Spleen (tissue), 11 donors: ENCODE data around the gene MANEAL. TPM values are rescaled to one million over a fixed set of nuclear protein-coding genes. Genes with fewer than 3 reads are reported as not detected.

ENCODE experiments used
- DNase-seq: peaks from one replicate; pipeline ENCODE4 v3.0.0-alpha.2; 2020
- H3K27ac ChIP-seq, 8 donors: fragments of 200-600 bp; sonication (generic) in 7 of 8; 1 replicate in 4 of 8; 2 replicates in 4 of 8; pipeline versions ENCODE4 v1.5.0 to v1.8.0; 2016 to 2021; ENCODE audit warnings: inconsistent platforms in 4 of 8, mild to moderate bottlenecking in 4 of 8, moderate library complexity in 1 of 8
- H3K27me3 ChIP-seq, 7 donors: fragments of 200-600 bp; sonication (generic) in 6 of 7; replicated peaks in 1 of 7; 1 replicate in 4 of 7; 2 replicates in 3 of 7; pipeline versions ENCODE4 v1.5.0 to v1.8.0; 2016 to 2021; ENCODE audit warnings: inconsistent platforms in 3 of 7, mild to moderate bottlenecking in 1 of 7
- H3K36me3 ChIP-seq, 6 donors: fragments of 200-600 bp; sonication (generic) in 5 of 6; 1 replicate in 4 of 6; 2 replicates in 2 of 6; pipeline versions ENCODE4 v1.5.0 to v1.8.0; 2016 to 2021; ENCODE audit warnings: inconsistent platforms in 2 of 6
- H3K4me1 ChIP-seq, 6 donors: fragments of 200-600 bp; sonication (generic) in 5 of 6; 1 replicate in 3 of 6; 2 replicates in 3 of 6; pipeline versions ENCODE4 v1.5.0 to v1.8.0; 2016 to 2021; ENCODE audit warnings: inconsistent platforms in 3 of 6
- H3K4me3 ChIP-seq, 8 donors: fragments of 200-600 bp; sonication (generic) in 7 of 8; 1 replicate in 4 of 8; 2 replicates in 4 of 8; pipeline versions ENCODE4 v1.5.0 to v1.8.0; 2016 to 2021; ENCODE audit warnings: inconsistent platforms in 4 of 8, mild to moderate bottlenecking in 4 of 8, moderate library complexity in 2 of 8
- H3K9me3 ChIP-seq, 8 donors: fragments of 200-600 bp; sonication (generic) in 7 of 8; 1 replicate in 4 of 8; 2 replicates in 4 of 8; pipeline versions ENCODE4 v1.5.0 to v1.8.0; 2016 to 2021; ENCODE audit warnings: inconsistent platforms in 4 of 8
- CTCF ChIP-seq, 11 experiments: fragments of 200-600 bp in 7 of 11; fragments of 450-650 bp in 4 of 11; sonication (generic) in 4 of 11; IDR thresholded peaks in 8 of 11; conservative IDR thresholded peaks in 3 of 11; 1 replicate in 7 of 11; 2 replicates in 4 of 11; pipeline versions ENCODE4 v1.4.0 to v1.8.0; 2016 to 2021; ENCODE audit warnings: antibody characterized with exemption in 11 of 11, inconsistent platforms in 4 of 11, mild to moderate bottlenecking in 1 of 11
- POLR2A ChIP-seq, 3 donors: fragments of 450-650 bp; IDR thresholded peaks; one replicate each; pipeline ENCODE4 v1.5.1; 2017; ENCODE audit warnings: antibody characterized with exemption in 3 of 3, mild to moderate bottlenecking in 1 of 3
- POLR2AphosphoS5 ChIP-seq, 3 donors: sonication (generic); formaldehyde crosslinking; IDR thresholded peaks; one replicate each; pipeline ENCODE4 v1.5.1; 2017; ENCODE audit warnings: antibody characterized with exemption in 3 of 3
- WGBS, 5 donors: extraction: QIAGEN DNeasy Blood & Tissue Kit in 3 of 5; methylation state at CpG; one replicate each; pipeline versions ENCODE4 v1.1.5 to v1.1.7; 2013 to 2018; 5-methylcytosine and 5-hydroxymethylcytosine counted together
- intact Hi-C: fragments of 100-400 bp; cut with DNase I; formaldehyde crosslinking; loops from one replicate; pipeline ENCODE4 v1.15.0; 2023; ENCODE audit warnings: low total_unique reads
- polyA plus RNA-seq, 3 donors: library from polyadenylated mRNA; stranded (reverse); fragments of 200-250 nt; gene quantifications; one replicate each; pipeline ENCODE4 v1.2.1, GENCODE V29; 2013
- total RNA-seq, 7 donors: library from RNA; depleted of rRNA in 3 of 7; stranded (reverse); fragments of >200 nt in 3 of 7; fragmentation: NEBNext Ultra II Directional in 4 of 7; extraction: Animal tissue kit (Norgen Biotek cat#: 25700) in 4 of 7; gene quantifications; one replicate each; pipeline versions ENCODE4 v1.1.0 to v1.2.1, GENCODE V29; 2016 to 2021
- donor health status: healthy with polysubstance abuse.
- donor health status: DM: no; HTN: no; CAD: no; lungs with moderate emphysema.
- donor health status: DM: no; HTN: no; CAD: no.
- donor health status: Bipolar disorder and iron deficiency.
- donor health status: healthy.
- donor health status: DM: no; HTN: no; CAD: no.
- donor health status: DM: yes; HTN: yes; CAD: no.

MANEAL gene
- total and polyA plus RNA-seq, 10 donors = 1.4 to 9.2 (median 2.3) TPM

GRCh38 chr1:37831109-37831508 is 37.5 kb downstream of the MANEAL start:
- Histone ChIP-seq H3K9me3 (no peaks in the 10 kb centered on the region), H3K4me3 (no peak overlapping the region), H3K27me3 (no peaks in the 10 kb centered on the region), H3K36me3 (peaks cover 8 to 100% (median 84%) of the 10 kb centered on the region in 6 donors), H3K4me1 (peaks cover 0 to 4% (median 0%) of the 10 kb centered on the region in 6 donors), H3K27ac (no peak overlapping the region)
- DNase-seq = no peak
- intact Hi-C loops = no loop called here
- TF ChIP-seq POLR2A (IDR thresholded peaks at IDR 0.05) = no peak
- 95 to 96% (median 95%) methylated on average over 4 of the region's 4 CpGs for WGBS, 5 donors

GRCh38 chr1:37831809-37832208 is 38.2 kb downstream of the MANEAL start:
- peaks cover 8 to 100% (median 85%) of the 10 kb centered on the region in 6 donors for H3K36me3 ChIP-seq
- 96 to 98% (median 97%) methylated on average over 2 of the region's 2 CpGs for WGBS, 5 donors
- TF ChIP-seq POLR2A (IDR thresholded peaks at IDR 0.05) = no peak
- TF ChIP-seq CTCF (IDR thresholded peaks at IDR 0.05 in 8 of 11, conservative IDR thresholded peaks at IDR 0.05 in 3 of 11) = no peak
- TF ChIP-seq POLR2AphosphoS5 (IDR thresholded peaks at IDR 0.05) = no peak
- no peak overlapping the region for H3K27ac ChIP-seq
- H3K4me1 ChIP-seq = no peaks in the 10 kb centered on the region
- H3K4me3 ChIP-seq = no peak overlapping the region
- no peak for DNase-seq
- H3K27me3 ChIP-seq = no peaks in the 10 kb centered on the region
- H3K9me3 ChIP-seq = no peaks in the 10 kb centered on the region
- intact Hi-C loops = no loop called here

DNA sequence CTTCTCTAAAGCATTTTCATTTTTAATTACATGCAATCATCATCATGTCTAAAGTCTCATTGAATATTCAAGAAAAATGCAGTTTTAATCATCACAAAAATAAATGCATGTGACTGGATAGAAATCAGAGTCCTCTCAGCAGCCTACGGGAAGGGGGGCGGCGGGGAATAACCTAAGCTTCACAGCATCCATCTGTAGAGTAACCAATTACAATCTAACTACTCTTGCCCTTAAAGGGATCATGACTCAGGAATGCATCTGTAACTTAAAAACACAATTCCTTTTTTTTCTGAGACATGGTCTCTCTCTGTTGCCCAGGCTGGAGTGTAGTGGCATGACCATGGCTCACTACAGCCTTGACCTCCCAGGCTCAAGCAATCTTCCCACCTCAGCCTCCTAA is 43.1 kb downstream of the MANEAL start:
- intact Hi-C loops = no loop called here
- Histone ChIP-seq H3K9me3 (no peaks in the 10 kb centered on the region), H3K36me3 (peaks cover 10 to 100% (median 82%) of the 10 kb centered on the region in 6 donors), H3K27ac (no peak overlapping the region), H3K27me3 (no peaks in the 10 kb centered on the region), H3K4me1 (peaks cover 0 to 27% (median 1%) of the 10 kb centered on the region in 6 donors), H3K4me3 (no peak overlapping the region)
- DNase-seq = no peak
- TF ChIP-seq POLR2A (IDR thresholded peaks at IDR 0.05) (no peak), POLR2AphosphoS5 (IDR thresholded peaks at IDR 0.05) (no peak), CTCF (IDR thresholded peaks at IDR 0.05 in 8 of 11, conservative IDR thresholded peaks at IDR 0.05 in 3 of 11) (no peak)
- WGBS, 5 donors = 62 to 98% (median 84%) methylated on average over 3 of the region's 3 CpGs

GRCh38 chr1:37839676-37840075 is 46.0 kb downstream of the MANEAL start:
- H3K36me3 ChIP-seq = peaks cover 2 to 91% (median 54%) of the 10 kb centered on the region in 6 donors
- peaks cover 0 to 56% (median 12%) of the 10 kb centered on the region in 6 donors for H3K4me1 ChIP-seq
- peak overlapping the region in 3 of 8 donors; percentile 30 to 48 (median 33) for H3K27ac ChIP-seq
- no peak for TF ChIP-seq POLR2A (IDR thresholded peaks at IDR 0.05)
- TF ChIP-seq POLR2AphosphoS5 (IDR thresholded peaks at IDR 0.05) = no peak
- TF ChIP-seq CTCF (IDR thresholded peaks at IDR 0.05 in 8 of 11, conservative IDR thresholded peaks at IDR 0.05 in 3 of 11) = no peak
- no peaks in the 10 kb centered on the region for H3K9me3 ChIP-seq
- H3K4me3 ChIP-seq = no peak overlapping the region
- intact Hi-C loops = no loop called here
- no peak for DNase-seq
- WGBS, 5 donors = 80 to 89% (median 88%) methylated on average over 9 to 10 of the region's 10 CpGs
- no peaks in the 10 kb centered on the region for H3K27me3 ChIP-seq

- peaks cover 0 to 66% (median 21%) of the 10 kb centered on the region in 6 donors for H3K4me1 ChIP-seq
- peak overlapping the region in 3 of 8 donors; percentile 12 to 48 (median 21) for H3K27ac ChIP-seq
- TF ChIP-seq POLR2A (IDR thresholded peaks at IDR 0.05) (no peak), POLR2AphosphoS5 (IDR thresholded peaks at IDR 0.05) (peak in 2 of 3 donors; percentile 30 to 43)
- peaks cover 2 to 81% (median 44%) of the 10 kb centered on the region in 6 donors for H3K36me3 ChIP-seq
- no peak for DNase-seq
- H3K27me3 ChIP-seq = no peaks in the 10 kb centered on the region
- intact Hi-C loops = no loop called here
- WGBS, 5 donors = 53 to 84% (median 73%) methylated on average over 1 of the region's 1 CpG
- H3K4me3 ChIP-seq = no peak overlapping the region
- H3K9me3 ChIP-seq = no peaks in the 10 kb centered on the region
Measured at GRCh38 chr1:37840711-37841110, 47.1 kb downstream of the MANEAL start.
